K562 (cell line): Measurements from ENCODE around the gene ANTKMT.
"Not testable (repeated sequence)": the region's sequence is repeated elsewhere in the genome, so short reads cannot be mapped to it uniquely, and the experiment has no call there.

ENCODE experiments used
- BCLAF1 ChIP-seq, 2 experiments: fragments of 450-650 bp in 1 of 2; IDR thresholded peaks; 2 replicates each; pipeline ENCODE4 v1.6.1; 2011 to 2017; ENCODE audit warnings: low read depth in 2 of 2, antibody characterized with exemption in 1 of 2, borderline replicate concordance in 1 of 2, low read length in 1 of 2, mild to moderate bottlenecking in 1 of 2, mixed read lengths in 1 of 2; ENCODE audit not compliant: control insufficient read depth in 1 of 2
- GATA2 ChIP-seq: sonication (generic); formaldehyde crosslinking; IDR thresholded peaks from 2 replicates; pipeline ENCODE4 v1.4.0; 2020; ENCODE audit warnings: mild to moderate bottlenecking, missing genetic modification reagents
- HOXB6 ChIP-seq: fragments of 250-450 bp; sonication (Bioruptor Pico); IDR thresholded peaks from 2 replicates; pipeline ENCODE4 v1.5.1; 2022; ENCODE audit warnings: mild to moderate bottlenecking, borderline replicate concordance
- NBN ChIP-seq: fragments of 450-650 bp; IDR thresholded peaks from 2 replicates; pipeline ENCODE4 v1.6.1; 2016; ENCODE audit warnings: low read depth, mild to moderate bottlenecking
- POLR2A ChIP-seq: fragments of 450-650 bp; conservative IDR thresholded peaks from 2 replicates; pipeline ENCODE4 v1.6.1; 2016
- ZBTB17 ChIP-seq: fragments of 450-650 bp; formaldehyde crosslinking; IDR thresholded peaks from 2 replicates; pipeline ENCODE4 v1.4.0; 2020; ENCODE audit warnings: mild to moderate bottlenecking
- ZKSCAN1 ChIP-seq: fragments of 150-350 bp; IDR thresholded peaks from 2 replicates; pipeline ENCODE4 v1.6.1; 2016; ENCODE audit warnings: low read depth, low read length

GRCh38 chr16:712740-713250, 8.2 kb upstream of the ANTKMT start:
- not testable (repeated sequence) for TF ChIP-seq ZKSCAN1; POLR2A; BCLAF1 (IDR thresholded peaks at IDR 0.05; ENCODE audit: borderline replicate concordance in 1 of 2, control insufficient read depth in 1 of 2, low read depth in 2 of 2, low read length in 1 of 2); ZBTB17 (CRISPR knock-in tag); HOXB6 (CRISPR knock-in tag); NBN; GATA2
